ENCODE data around the gene KRTAP10-4. TPM values are rescaled to one million over a fixed set of nuclear protein-coding genes. Genes with fewer than 3 reads are reported as not detected.

Gene KRTAP10-4
- total and polyA plus RNA-seq, 3 donors from 2014 or later = 0.24 TPM; not detected in 2

- Histone ChIP-seq H3K4me1 (no peaks in the 10 kb centered on the region), H3K27ac (no peak overlapping the region), H3K27me3 (no peaks in the 10 kb centered on the region), H3K4me3 (no peak overlapping the region), H3K36me3 (ENCODE audit: low read depth, missing control alignments) (no peaks in the 10 kb centered on the region), H3K9me3 (no peaks in the 10 kb centered on the region)
- intact Hi-C loops (cut with DNase I; ENCODE audit: low total_unique reads) = no loop called here
- WGBS, 2 donors = 86 to 90% methylated on average over 6 to 12 of the region's 12 CpGs
- TF ChIP-seq CTCF (IDR thresholded peaks at IDR 0.05) (no peak), POLR2A (IDR thresholded peaks at IDR 0.05) (no peak)
- DNase-seq = no peak
Measured at GRCh38 chr21:44569861-44570517, 3.5 kb upstream of the KRTAP10-4 start.

DNA sequence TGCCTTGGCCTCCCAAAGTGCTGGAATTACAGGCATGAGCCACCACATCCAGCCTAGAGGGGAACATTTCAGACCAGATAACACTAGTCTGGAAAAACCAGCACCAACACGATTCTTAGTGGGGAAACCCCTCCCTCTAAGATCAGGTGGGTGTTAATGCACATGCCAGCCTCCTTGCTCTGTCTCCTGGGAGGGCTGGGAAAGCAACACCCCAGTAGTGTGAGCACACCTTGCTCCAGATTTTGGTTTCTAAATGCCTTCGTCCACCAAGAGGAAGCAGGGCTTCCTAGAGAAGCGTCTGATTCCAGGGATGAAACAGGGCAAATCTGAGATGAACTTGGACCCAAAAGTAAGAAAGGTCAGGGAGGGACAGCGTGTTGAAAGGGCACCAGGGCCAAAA is 2.2 kb upstream of the KRTAP10-4 start:
- DNase-seq = no peak
- WGBS, 2 donors = 71 to 83% methylated on average over 4 of the region's 4 CpGs
- Histone ChIP-seq H3K4me1 (no peaks in the 10 kb centered on the region), H3K27me3 (no peaks in the 10 kb centered on the region), H3K4me3 (no peak overlapping the region), H3K36me3 (ENCODE audit: low read depth, missing control alignments) (no peaks in the 10 kb centered on the region), H3K27ac (no peak overlapping the region), H3K9me3 (no peaks in the 10 kb centered on the region)
- intact Hi-C loops (cut with DNase I; ENCODE audit: low total_unique reads) = no loop called here
- no peak for TF ChIP-seq CTCF (IDR thresholded peaks at IDR 0.05)

DNA sequence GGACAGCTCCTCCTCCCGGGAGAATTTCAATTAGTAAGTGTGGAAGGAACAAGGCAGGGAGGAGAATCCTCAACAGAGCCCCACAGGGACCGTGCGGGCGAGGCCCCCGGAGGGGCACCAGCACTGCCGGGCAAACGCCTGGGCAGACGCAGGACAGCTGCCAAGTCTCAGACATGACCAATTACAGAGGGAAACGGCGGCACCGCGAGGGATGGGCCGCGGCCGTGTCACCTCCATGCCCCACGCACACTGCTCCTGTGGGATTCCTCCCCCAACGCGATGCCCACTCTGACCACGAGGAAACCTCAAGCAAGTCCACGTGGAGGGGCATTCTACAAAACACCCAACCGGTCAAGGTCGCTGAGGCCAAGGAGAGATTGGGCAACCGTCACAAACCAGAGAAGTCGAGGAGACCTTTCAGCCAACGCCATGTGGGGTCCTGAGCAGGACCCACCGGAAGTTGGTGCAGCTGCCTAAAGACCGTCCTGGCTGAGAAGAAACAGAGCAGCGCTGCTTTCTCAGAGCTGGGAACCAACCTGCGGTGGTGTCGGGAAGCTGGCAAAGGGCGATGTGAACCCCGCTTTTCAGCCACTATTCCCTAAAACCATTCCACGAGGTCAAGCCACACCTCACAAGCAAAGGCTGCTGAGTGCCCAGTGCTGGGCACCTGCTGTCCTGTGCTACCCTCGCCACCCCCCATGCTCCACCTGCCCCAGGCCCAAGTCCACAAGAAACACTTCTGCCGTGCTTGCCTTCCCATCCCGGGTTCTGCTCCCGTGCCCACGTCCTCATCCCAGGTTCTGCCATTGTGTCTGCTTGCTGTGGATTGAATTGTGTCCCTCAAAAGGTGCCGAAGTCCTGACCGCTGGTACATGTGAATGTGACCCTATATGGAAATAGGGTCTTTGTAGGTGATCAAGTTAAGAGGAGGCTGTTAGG is 1.4 kb upstream of the KRTAP10-4 start:
- Histone ChIP-seq H3K9me3 (no peaks in the 10 kb centered on the region), H3K27me3 (no peaks in the 10 kb centered on the region), H3K4me1 (no peaks in the 10 kb centered on the region), H3K36me3 (ENCODE audit: low read depth, missing control alignments) (no peaks in the 10 kb centered on the region), H3K27ac (no peak overlapping the region), H3K4me3 (no peak overlapping the region)
- intact Hi-C loops (cut with DNase I; ENCODE audit: low total_unique reads) = no loop called here
- 89 to 91% methylated on average over 24 to 40 of the region's 40 CpGs for WGBS, 2 donors
- no peak for DNase-seq
- no peak for TF ChIP-seq POLR2A (IDR thresholded peaks at IDR 0.05)
- no peak for TF ChIP-seq CTCF (IDR thresholded peaks at IDR 0.05)

DNA sequence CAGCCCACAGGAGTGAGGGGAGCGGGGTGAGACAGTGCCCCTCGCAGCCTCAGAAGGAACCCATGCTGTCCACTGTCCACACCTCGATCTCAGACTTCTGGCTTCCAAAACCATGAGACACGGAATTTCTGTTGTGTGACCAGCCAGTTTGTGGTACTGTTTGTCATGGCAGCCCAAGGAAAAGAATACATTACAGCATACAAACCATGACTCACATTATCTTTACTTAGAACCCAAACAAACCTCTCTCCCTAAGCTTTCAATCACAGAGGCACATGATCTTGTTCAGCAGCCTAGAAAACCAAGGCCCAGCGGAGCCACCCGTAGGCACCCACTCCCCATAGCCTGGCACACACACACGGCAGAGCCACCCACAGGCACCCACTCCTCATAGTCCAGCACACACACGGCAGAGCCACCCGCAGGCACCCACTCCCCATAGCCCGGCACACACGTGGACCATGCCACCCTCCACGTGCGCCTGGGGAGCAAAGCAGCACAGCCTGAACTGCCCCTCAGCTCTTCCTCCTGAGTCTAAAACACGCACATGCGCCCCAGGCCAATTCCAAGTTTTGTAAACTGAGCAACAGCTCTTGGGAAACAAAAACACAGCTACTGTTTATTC is 458 bp upstream of the KRTAP10-4 start:
- H3K4me3 ChIP-seq = no peak overlapping the region
- DNase-seq = no peak
- no peaks in the 10 kb centered on the region for H3K9me3 ChIP-seq
- H3K4me1 ChIP-seq = no peaks in the 10 kb centered on the region
- TF ChIP-seq CTCF (IDR thresholded peaks at IDR 0.05) = no peak
- TF ChIP-seq POLR2A (IDR thresholded peaks at IDR 0.05) = no peak
- H3K36me3 ChIP-seq (ENCODE audit: low read depth, missing control alignments) = no peaks in the 10 kb centered on the region
- 85% methylated on average over 11 to 15 of the region's 15 CpGs for WGBS, 2 donors
- no peaks in the 10 kb centered on the region for H3K27me3 ChIP-seq
- intact Hi-C loops (cut with DNase I; ENCODE audit: low total_unique reads) = no loop called here
- no peak overlapping the region for H3K27ac ChIP-seq
